ACHN (cell line): Measurements from ENCODE around the gene FSHR.
A peak's percentile ranks its signal among the peaks of the same experiment; 100 is the strongest.

ENCODE experiments used
- DNase-seq: peaks from one replicate; pipeline ENCODE4 v3.0.0-alpha.2; 2015
- in situ Hi-C: cut with HindIII; loops from 2 replicates; pipeline ENCODE4 v1.10.0; 2017; ENCODE audit warnings: low sequenced_read_pairs, low pct_ligation_motif_present, low pct_unique_long_range_greater_than_20kb

Gene FSHR

GRCh38 chr2:48991415-48992131 lies 162.7 kb downstream of the FSHR start:
- in situ Hi-C loops, result no loop called here
- DNase-seq, result no peak

GRCh38 chr2:48984922-48985321 lies 169.4 kb downstream of the FSHR start:
- no peak for DNase-seq
- in situ Hi-C loops, result no loop called here

GRCh38 chr2:48983551-48983950 lies 170.8 kb downstream of the FSHR start:
- DNase-seq, result no peak
- in situ Hi-C loops, result no loop called here

- in situ Hi-C loops, result no loop called here
- DNase-seq, result no peak
Observed at GRCh38 chr2:48982887-48983435, 171.4 kb downstream of the FSHR start.

- no peak for DNase-seq
- in situ Hi-C loops, result no loop called here
Observed at GRCh38 chr2:48980846-48981245, 173.5 kb downstream of the FSHR start.

- in situ Hi-C loops, result no loop called here
- DNase-seq, result no peak
Observed at GRCh38 chr2:48979691-48980090, 174.6 kb downstream of the FSHR start.

GRCh38 chr2:48978131-48978530 lies 176.2 kb downstream of the FSHR start:
- in situ Hi-C loops, result no loop called here
- DNase-seq, result no peak

GRCh38 chr2:48971801-48972200 lies 182.5 kb downstream of the FSHR start:
- DNase-seq, result no peak
- in situ Hi-C loops, result no loop called here

GRCh38 chr2:48968011-48968410 lies 186.3 kb downstream of the FSHR start:
- DNase-seq, result no peak
- in situ Hi-C loops, result no loop called here

GRCh38 chr2:48965204-48965603 lies 189.1 kb downstream of the FSHR start:
- in situ Hi-C loops, result no loop called here
- no peak for DNase-seq

- in situ Hi-C loops, result no loop called here
- DNase-seq, result no peak
Observed at GRCh38 chr2:48961009-48961408, 193.3 kb downstream of the FSHR start.

GRCh38 chr2:48954935-48955334 lies 199.4 kb downstream of the FSHR start:
- DNase-seq, result no peak
- in situ Hi-C loops, result no loop called here

GRCh38 chr2:48954311-48954710 lies 200.0 kb downstream of the FSHR start:
- in situ Hi-C loops, result no loop called here
- no peak for DNase-seq

GRCh38 chr2:48952614-48953013 lies 201.7 kb downstream of the FSHR start:
- in situ Hi-C loops, result no loop called here
- no peak for DNase-seq

GRCh38 chr2:48952143-48952542 lies 202.2 kb downstream of the FSHR start:
- no peak for DNase-seq
- in situ Hi-C loops, result no loop called here

- in situ Hi-C loops, result no loop called here
- no peak for DNase-seq
Observed at GRCh38 chr2:48948400-48949125, 205.8 kb downstream of the FSHR start.

- DNase-seq, result peak; percentile 63
- in situ Hi-C loops, result no loop called here
Observed at GRCh38 chr2:48946449-48947048, 207.8 kb downstream of the FSHR start.

GRCh38 chr2:48944956-48945355 lies 209.4 kb downstream of the FSHR start:
- in situ Hi-C loops, result no loop called here

GRCh38 chr2:48943436-48943835 lies 210.9 kb downstream of the FSHR start:
- DNase-seq, result no peak
- in situ Hi-C loops, result no loop called here

More at GRCh38 chr2:48944956-48945355, 209.4 kb downstream of the FSHR start:
- DNase-seq, result no peak
